Measurements from ENCODE around the gene CPSF4L. TPM values are rescaled to one million over a fixed set of nuclear protein-coding genes. Genes with fewer than 3 reads are reported as not detected.

CPSF4L gene
- total and polyA plus RNA-seq, 2 of the 13 experiments (the other 11 are each of a cell fraction or from before 2014, with no cell fraction given): 0.73 to 1.6 TPM

GRCh38 chr17:73272906-73273218 lies 11.2 kb upstream of the CPSF4L start (continued):
- TF ChIP-seq ZNF142 (CRISPR knock-in tag; IDR thresholded peaks at IDR 0.05): no peak; the same call in 1 of the 2 replicates
- TF ChIP-seq MEIS2 (CRISPR knock-in tag; IDR thresholded peaks at IDR 0.05): peak; percentile 76; the same call in 1 of the 2 replicates
- no peak for TF ChIP-seq ZFP41 (CRISPR knock-in tag; IDR thresholded peaks at IDR 0.05; ENCODE audit: borderline replicate concordance)
- TF ChIP-seq ZGPAT (CRISPR knock-in tag; IDR thresholded peaks at IDR 0.05): peak; percentile 77; the same call in 1 of the 2 replicates
- peak; percentile 97 for TF ChIP-seq MTA1 (CRISPR knock-in tag; IDR thresholded peaks at IDR 0.05; ENCODE audit: borderline replicate concordance)
- TF ChIP-seq ZNF225 (CRISPR knock-in tag; IDR thresholded peaks at IDR 0.05): no peak
- peak; percentile 51; the same call in 1 of the 2 replicates for TF ChIP-seq GATAD1 (CRISPR knock-in tag; IDR thresholded peaks at IDR 0.05)
- TF ChIP-seq TSC22D2 (CRISPR knock-in tag; IDR thresholded peaks at IDR 0.05; ENCODE audit: borderline replicate concordance): no peak
- no peak for TF ChIP-seq TBX3 (IDR thresholded peaks at IDR 0.05; ENCODE audit: borderline replicate concordance)
- peak; percentile 88 for TF ChIP-seq HDAC2 (CRISPR knock-in tag; IDR thresholded peaks at IDR 0.05)
- no peak for TF ChIP-seq CERS6 (CRISPR knock-in tag; IDR thresholded peaks at IDR 0.05)
- TF ChIP-seq PHF5A (CRISPR knock-in tag; IDR thresholded peaks at IDR 0.05; ENCODE audit: low read depth, unreplicated experiment): peak; percentile 63
- TF ChIP-seq NCOA2 (CRISPR knock-in tag; IDR thresholded peaks at IDR 0.05): peak; percentile 92
- peak; percentile 74 for TF ChIP-seq ZBTB34 (CRISPR knock-in tag; IDR thresholded peaks at IDR 0.05)
- TF ChIP-seq ZBTB4 (CRISPR knock-in tag; IDR thresholded peaks at IDR 0.05; ENCODE audit: borderline replicate concordance): peak; percentile 72; the same call in 1 of the 2 replicates
- no peak for TF ChIP-seq SP2 (CRISPR knock-in tag; IDR thresholded peaks at IDR 0.05)
- TF ChIP-seq RARA (CRISPR knock-in tag; IDR thresholded peaks at IDR 0.05): peak; percentile 91
- peak; percentile 27 for TF ChIP-seq STAG1 (CRISPR knock-in tag; IDR thresholded peaks at IDR 0.05)

Data from HepG2 (cell line).